Neural progenitor cell (in vitro differentiated cells): ENCODE results near the gene TUBGCP3. TPM values are rescaled to one million over a fixed set of nuclear protein-coding genes. Genes with fewer than 3 reads are reported as not detected.

ENCODE experiments used
- DNase-seq: peaks from one replicate; pipeline ENCODE4 v3.0.0-alpha.2; 2016; ENCODE audit warnings: low spot score
- H2AFZ ChIP-seq: fragments of 200-600 bp; sonication (generic); replicated peaks from 2 replicates; pipeline ENCODE4 v1.6.1; 2016; ENCODE audit warnings: antibody characterized with exemption
- H3F3A ChIP-seq: fragments of 200-600 bp; sonication (generic); 2 replicates; pipeline ENCODE4 v1.6.1; 2016; ENCODE audit warnings: antibody characterized with exemption, low read depth
- H3K27ac ChIP-seq: fragments of 200-600 bp; sonication (generic); 2 replicates; pipeline ENCODE4 v1.5.1; 2016; ENCODE audit warnings: mild to moderate bottlenecking
- H3K27me3 ChIP-seq: fragments of 200-600 bp; sonication (generic); 2 replicates; pipeline ENCODE4 v1.6.1; 2016; ENCODE audit warnings: mild to moderate bottlenecking, moderate library complexity
- H3K36me3 ChIP-seq: fragments of 200-600 bp; sonication (generic); 2 replicates; pipeline ENCODE4 v1.5.1; 2016
- H3K4me1 ChIP-seq: fragments of 200-600 bp; sonication (generic); 2 replicates; pipeline ENCODE4 v1.6.1; 2016; ENCODE audit warnings: mixed run types
- H3K4me2 ChIP-seq: fragments of 200-600 bp; sonication (generic); 2 replicates; pipeline ENCODE4 v1.6.1; 2016
- H3K4me3 ChIP-seq: fragments of 200-600 bp; sonication (generic); 2 replicates; pipeline ENCODE4 v1.5.1; 2016
- H3K79me2 ChIP-seq: fragments of 200-600 bp; sonication (generic); 2 replicates; pipeline ENCODE4 v1.6.1; 2016; ENCODE audit warnings: low read depth
- H3K9ac ChIP-seq: fragments of 200-600 bp; sonication (generic); 2 replicates; pipeline ENCODE4 v1.6.1; 2016
- H3K9me3 ChIP-seq: fragments of 200-600 bp; sonication (generic); 2 replicates; pipeline ENCODE4 v1.5.1; 2016; ENCODE audit warnings: low read depth
- H4K20me1 ChIP-seq: fragments of 200-600 bp; sonication (generic); 2 replicates; pipeline ENCODE4 v1.6.1; 2016; ENCODE audit warnings: low read depth
- H3K27ac Mint-ChIP-seq: 3 replicates; pipeline ENCODE4 v1.8.0; 2021; ENCODE audit warnings: mixed read lengths
- H3K27me3 Mint-ChIP-seq: 2 replicates; pipeline ENCODE4 v1.8.0; 2022; ENCODE audit warnings: low read depth, mild to moderate bottlenecking, inconsistent platforms, moderate library complexity, mixed read lengths; ENCODE audit not compliant: insufficient read depth
- H3K36me3 Mint-ChIP-seq: 3 replicates; pipeline ENCODE4 v1.8.0; 2021; ENCODE audit warnings: mixed read lengths
- H3K4me1 Mint-ChIP-seq: 3 replicates; pipeline ENCODE4 v1.8.0; 2021; ENCODE audit warnings: mixed read lengths
- H3K4me3 Mint-ChIP-seq: 3 replicates; pipeline ENCODE4 v1.8.0; 2021; ENCODE audit warnings: mild to moderate bottlenecking, moderate library complexity, mixed read lengths
- H3K9me3 Mint-ChIP-seq: 3 replicates; pipeline ENCODE4 v1.8.0; 2020; ENCODE audit warnings: mixed read lengths
- EZH2 ChIP-seq: fragments of 200-600 bp; sonication (generic); IDR thresholded peaks from 2 replicates; pipeline ENCODE4 v1.6.1; 2017; ENCODE audit warnings: antibody characterized with exemption, mild to moderate bottlenecking, moderate library complexity
- EZH2phosphoT487 ChIP-seq: fragments of 200-600 bp; sonication (generic); IDR thresholded peaks from 2 replicates; pipeline ENCODE4 v1.6.1; 2017; ENCODE audit warnings: antibody characterized with exemption
- total RNA-seq: library from RNA; depleted of rRNA; stranded (reverse); fragments of >200 nt; gene quantifications from 2 replicates; pipeline ENCODE4 v1.2.3, GENCODE V29; 2015; ENCODE audit warnings: low replicate concordance
- TF ChIP-seq, protein P1 (sequence below): fragments of 200-600 bp; sonication (generic); IDR thresholded peaks from 2 replicates; pipeline ENCODE4 v1.5.1; 2017; ENCODE audit warnings: antibody characterized with exemption, mild to moderate bottlenecking

TUBGCP3 gene
- total RNA-seq, 1 donor from 2014 or later: 33.6 TPM

DNA sequence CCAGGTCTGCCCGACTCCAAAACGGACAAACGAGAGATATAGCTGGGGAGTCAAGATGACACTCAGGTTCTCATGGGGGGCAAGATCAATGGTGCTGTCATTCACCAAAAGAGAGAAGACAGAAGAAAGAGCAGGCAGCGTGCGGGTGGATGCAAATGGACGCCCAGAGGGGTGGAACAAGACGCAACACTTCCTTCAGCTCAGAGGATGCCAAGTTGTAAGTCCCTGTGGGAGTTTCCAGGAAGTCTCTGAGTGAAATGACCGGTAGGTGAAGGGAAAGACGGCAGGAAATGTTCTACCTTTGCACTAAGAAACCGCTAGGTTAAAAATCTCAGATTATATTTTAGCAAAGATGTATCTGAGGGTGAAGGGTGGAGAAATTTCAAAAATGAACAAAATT lies 26.5 kb downstream of the TUBGCP3 start:
- Histone ChIP-seq H2AFZ (no peak overlapping the region), H3K27me3 (no peaks in the 10 kb centered on the region), H3K36me3 (peaks cover 9% of the 10 kb centered on the region), H3F3A (no peaks in the 10 kb centered on the region), H3K9ac (no peak overlapping the region), H3K79me2 (peaks cover 30% of the 10 kb centered on the region), H4K20me1 (no peaks in the 10 kb centered on the region), H3K4me3 (no peak overlapping the region), H3K9me3 (no peaks in the 10 kb centered on the region), H3K27ac (no peak overlapping the region), H3K4me2 (no peak overlapping the region), H3K4me1 (no peaks in the 10 kb centered on the region)
- Mint-ChIP-seq H3K27me3 (no peaks in the 10 kb centered on the region), H3K36me3 (peaks cover 49% of the 10 kb centered on the region), H3K4me1 (no peaks in the 10 kb centered on the region), H3K27ac (no peak overlapping the region), H3K9me3 (no peaks in the 10 kb centered on the region), H3K4me3 (no peak overlapping the region)
- TF ChIP-seq, protein P1, sequence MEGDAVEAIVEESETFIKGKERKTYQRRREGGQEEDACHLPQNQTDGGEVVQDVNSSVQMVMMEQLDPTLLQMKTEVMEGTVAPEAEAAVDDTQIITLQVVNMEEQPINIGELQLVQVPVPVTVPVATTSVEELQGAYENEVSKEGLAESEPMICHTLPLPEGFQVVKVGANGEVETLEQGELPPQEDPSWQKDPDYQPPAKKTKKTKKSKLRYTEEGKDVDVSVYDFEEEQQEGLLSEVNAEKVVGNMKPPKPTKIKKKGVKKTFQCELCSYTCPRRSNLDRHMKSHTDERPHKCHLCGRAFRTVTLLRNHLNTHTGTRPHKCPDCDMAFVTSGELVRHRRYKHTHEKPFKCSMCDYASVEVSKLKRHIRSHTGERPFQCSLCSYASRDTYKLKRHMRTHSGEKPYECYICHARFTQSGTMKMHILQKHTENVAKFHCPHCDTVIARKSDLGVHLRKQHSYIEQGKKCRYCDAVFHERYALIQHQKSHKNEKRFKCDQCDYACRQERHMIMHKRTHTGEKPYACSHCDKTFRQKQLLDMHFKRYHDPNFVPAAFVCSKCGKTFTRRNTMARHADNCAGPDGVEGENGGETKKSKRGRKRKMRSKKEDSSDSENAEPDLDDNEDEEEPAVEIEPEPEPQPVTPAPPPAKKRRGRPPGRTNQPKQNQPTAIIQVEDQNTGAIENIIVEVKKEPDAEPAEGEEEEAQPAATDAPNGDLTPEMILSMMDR: no peak
- TF ChIP-seq EZH2phosphoT487 (no peak), EZH2 (no peak)
- DNase-seq: no peak

DNA sequence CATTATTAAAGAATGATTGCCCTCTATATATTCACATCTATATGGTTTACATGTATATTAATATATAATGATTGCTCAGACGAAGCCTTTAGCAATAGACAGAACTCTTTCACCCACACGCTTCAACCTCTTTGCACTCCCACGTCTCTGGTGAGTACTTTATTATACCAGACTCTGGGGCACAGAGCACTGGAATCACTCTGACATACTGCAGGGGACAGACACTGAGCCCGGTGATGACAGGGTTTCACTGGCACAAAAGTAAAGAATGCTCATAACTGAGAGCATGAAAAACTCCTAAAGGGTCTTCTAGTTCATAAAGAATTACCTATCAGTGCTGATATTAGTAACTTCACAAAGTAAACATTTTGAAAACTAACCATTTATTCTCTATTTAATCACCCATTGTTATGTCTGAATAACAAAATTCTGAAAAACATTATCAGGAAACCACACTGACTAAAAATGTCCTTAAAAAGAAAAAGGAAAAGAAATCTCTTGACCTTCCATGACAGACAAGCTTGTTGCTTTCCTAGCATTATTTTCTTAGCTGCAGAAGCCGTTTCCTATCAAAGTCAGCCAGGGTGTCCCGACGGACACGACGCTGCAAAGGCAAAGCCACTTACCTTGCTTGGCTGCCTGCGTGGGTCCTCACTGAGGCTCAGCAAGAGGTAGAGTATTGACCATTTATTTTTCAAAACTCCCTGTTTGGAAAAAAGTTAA lies 29.1 kb downstream of the TUBGCP3 start:
- Histone ChIP-seq H4K20me1 (no peaks in the 10 kb centered on the region), H3K4me3 (no peak overlapping the region), H3K4me1 (no peaks in the 10 kb centered on the region), H3K9me3 (no peaks in the 10 kb centered on the region), H3K79me2 (peaks cover 16% of the 10 kb centered on the region), H3K4me2 (no peak overlapping the region), H3K27me3 (no peaks in the 10 kb centered on the region), H3K36me3 (no peaks in the 10 kb centered on the region), H2AFZ (no peak overlapping the region), H3K27ac (no peak overlapping the region), H3F3A (no peaks in the 10 kb centered on the region), H3K9ac (no peak overlapping the region)
- no peak overlapping the region for H3K4me3 Mint-ChIP-seq
- H3K27me3 Mint-ChIP-seq: no peaks in the 10 kb centered on the region
- no peaks in the 10 kb centered on the region for H3K9me3 Mint-ChIP-seq
- no peaks in the 10 kb centered on the region for H3K4me1 Mint-ChIP-seq
- no peak overlapping the region for H3K27ac Mint-ChIP-seq
- DNase-seq: no peak
- peaks cover 48% of the 10 kb centered on the region for H3K36me3 Mint-ChIP-seq
- no peak for TF ChIP-seq EZH2phosphoT487
- TF ChIP-seq, protein P1: no peak

DNA sequence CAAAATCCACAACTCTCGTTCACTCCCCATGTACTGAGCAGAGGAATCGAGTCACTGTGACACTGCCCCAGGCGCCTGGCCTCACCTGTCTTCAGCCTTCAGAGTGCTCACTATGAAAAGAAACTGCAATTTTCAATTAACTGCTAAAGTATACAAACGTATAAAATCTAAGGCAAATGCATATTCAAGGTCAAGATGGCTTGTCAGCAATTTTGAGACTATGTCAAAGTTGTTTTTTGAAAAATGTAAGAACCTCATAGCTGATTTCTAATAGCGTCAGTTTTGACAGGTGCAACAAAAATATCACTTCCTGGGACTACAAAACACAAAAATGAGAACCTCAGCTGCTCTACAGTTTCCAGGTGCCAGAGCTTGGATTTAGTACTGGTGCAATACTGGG lies 31.4 kb downstream of the TUBGCP3 start:
- H3K36me3 Mint-ChIP-seq: peaks cover 40% of the 10 kb centered on the region
- H3K4me3 Mint-ChIP-seq: no peak overlapping the region
- H3K9ac ChIP-seq: no peak overlapping the region
- no peak for DNase-seq
- no peak for TF ChIP-seq EZH2phosphoT487
- TF ChIP-seq, protein P1: no peak
- TF ChIP-seq EZH2: no peak
- peaks cover 3% of the 10 kb centered on the region for H4K20me1 ChIP-seq
- no peaks in the 10 kb centered on the region for H3K27me3 Mint-ChIP-seq
- no peaks in the 10 kb centered on the region for H3K9me3 ChIP-seq
- no peak overlapping the region for H3K4me3 ChIP-seq
- H3K27me3 ChIP-seq: no peaks in the 10 kb centered on the region
- no peaks in the 10 kb centered on the region for H3K36me3 ChIP-seq
- no peak overlapping the region for H3K4me2 ChIP-seq
- no peaks in the 10 kb centered on the region for H3K9me3 Mint-ChIP-seq
- H2AFZ ChIP-seq: no peak overlapping the region
- H3K4me1 Mint-ChIP-seq: no peaks in the 10 kb centered on the region
- H3K4me1 ChIP-seq: no peaks in the 10 kb centered on the region
- no peaks in the 10 kb centered on the region for H3F3A ChIP-seq
- no peak overlapping the region for H3K27ac ChIP-seq
- no peak overlapping the region for H3K27ac Mint-ChIP-seq
- peaks cover 5% of the 10 kb centered on the region for H3K79me2 ChIP-seq
